TTC549 (cell line): ENCODE data around the gene CANX.
"Not testable (repeated sequence)": the region's sequence is repeated elsewhere in the genome, so short reads cannot be mapped to it uniquely, and the experiment has no call there.

ENCODE experiments used
- FAIRE-seq: peaks from 2 replicates; lab custom pipeline; 2012; peaks lifted over from hg19 to GRCh38; lab: Jason Lieb, UNC

CANX gene

GRCh38 chr5:179698935-179699615 is at the start of gene CANX:
TSS of gene CANX (plus strand) at chr5:179698967. CDS start at chr5:179705682, 6,715 bp downstream.
- FAIRE-seq, result no peak

- FAIRE-seq, result not testable (repeated sequence)
Measured at GRCh38 chr5:179649166-179649703, 49.5 kb upstream of the CANX start.

GRCh38 chr5:179650245-179650644 is 48.5 kb upstream of the CANX start:
- FAIRE-seq, result not testable (repeated sequence)

DNA sequence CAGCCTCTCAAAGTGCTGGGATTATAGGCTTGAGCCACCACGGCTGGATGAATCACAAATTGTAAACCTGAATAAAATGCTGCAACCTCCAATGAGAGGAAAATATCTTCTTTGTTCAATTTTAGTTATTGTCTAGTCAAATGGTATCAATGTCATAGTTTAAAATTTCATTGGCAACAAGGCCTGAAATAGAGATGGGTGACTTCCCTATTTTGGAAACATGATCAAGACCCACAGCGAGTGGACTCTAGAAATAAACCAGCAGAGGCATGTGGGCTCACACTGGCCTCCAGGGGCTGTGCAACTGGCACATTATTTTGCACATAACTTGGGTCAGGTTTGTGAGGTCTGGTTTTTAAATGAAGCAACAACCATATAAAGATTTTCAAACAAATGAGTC is 45.6 kb upstream of the CANX start:
- not testable (repeated sequence) for FAIRE-seq

- FAIRE-seq, result not testable (repeated sequence)
Measured at GRCh38 chr5:179657302-179658178, 41.2 kb upstream of the CANX start.

DNA sequence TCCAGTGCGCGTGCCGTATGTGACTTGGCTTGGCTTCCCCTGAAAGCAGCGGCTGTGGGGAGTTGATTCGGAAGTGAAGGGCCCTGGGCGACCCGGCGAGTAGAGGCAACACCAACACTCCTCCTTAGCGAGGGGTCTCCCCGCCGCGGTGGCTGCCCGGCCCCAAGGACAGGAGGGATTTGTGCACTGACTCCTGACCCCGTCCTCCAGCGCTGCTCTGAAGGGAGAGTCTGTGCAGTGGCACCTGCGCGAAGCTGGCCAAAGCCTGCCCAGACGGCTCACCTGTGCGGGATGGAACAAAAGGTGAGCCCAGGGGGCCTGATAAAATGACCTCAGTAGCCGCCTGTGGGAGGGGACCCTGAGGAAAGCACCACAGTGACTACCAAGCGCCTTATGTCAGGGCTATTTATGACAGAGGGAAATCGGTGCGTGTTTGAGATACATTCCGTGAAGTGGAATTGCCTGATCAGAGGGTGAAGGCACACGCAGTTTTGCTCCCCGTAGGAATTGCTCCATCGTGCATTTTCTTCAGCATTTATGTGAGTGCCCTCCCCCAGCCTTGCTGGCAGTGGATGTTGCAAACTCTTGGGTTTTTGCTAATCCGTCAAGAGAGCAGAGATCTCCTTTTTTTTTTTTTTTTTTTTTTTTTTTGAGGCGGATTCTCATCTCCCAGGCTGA is 40.4 kb upstream of the CANX start:
- not testable (repeated sequence) for FAIRE-seq

GRCh38 chr5:179661647-179662046 is 37.1 kb upstream of the CANX start:
- FAIRE-seq, result not testable (repeated sequence)

GRCh38 chr5:179668391-179668790 is 30.4 kb upstream of the CANX start:
- no peak for FAIRE-seq

DNA sequence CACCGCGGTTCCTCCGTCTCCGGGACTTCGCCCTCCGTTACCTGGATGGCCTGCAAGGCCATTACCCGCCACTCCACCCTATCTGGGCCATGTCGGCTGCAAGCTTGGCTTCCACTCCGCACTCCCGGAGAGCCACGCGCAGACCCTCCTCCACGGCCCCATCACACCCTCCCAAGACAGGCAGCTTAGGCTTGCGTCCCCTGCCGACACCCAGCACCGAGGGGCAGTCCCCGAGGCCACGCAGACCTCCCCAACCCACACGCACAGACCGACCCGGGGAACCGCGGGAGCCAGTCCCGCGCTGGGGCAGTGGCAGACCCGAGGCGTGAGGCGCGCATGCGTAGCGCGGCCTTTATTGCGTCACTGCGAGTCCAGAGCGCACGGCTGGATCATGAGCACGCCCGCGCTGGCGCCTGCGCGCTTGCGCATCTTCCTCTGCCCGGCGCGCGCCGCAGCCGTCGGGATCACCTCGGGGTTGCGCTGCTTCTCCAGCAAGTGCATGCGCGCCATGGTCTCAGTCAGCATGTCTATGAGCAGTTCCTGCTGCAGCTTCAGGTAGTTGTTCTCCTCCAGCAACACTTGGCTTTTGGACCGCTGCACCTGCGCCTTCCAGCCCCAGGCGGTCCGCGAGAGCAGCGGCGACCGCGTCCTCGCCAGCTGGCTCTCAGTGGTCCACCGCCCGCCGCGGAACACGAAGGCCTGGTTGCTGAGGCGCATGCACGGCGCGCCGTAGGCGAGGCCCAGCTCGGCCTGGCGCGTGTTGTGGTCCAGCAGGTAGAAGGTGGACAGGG is 20.3 kb upstream of the CANX start:
- FAIRE-seq, result no peak

GRCh38 chr5:179679014-179679674 is 19.6 kb upstream of the CANX start:
- no peak for FAIRE-seq

DNA sequence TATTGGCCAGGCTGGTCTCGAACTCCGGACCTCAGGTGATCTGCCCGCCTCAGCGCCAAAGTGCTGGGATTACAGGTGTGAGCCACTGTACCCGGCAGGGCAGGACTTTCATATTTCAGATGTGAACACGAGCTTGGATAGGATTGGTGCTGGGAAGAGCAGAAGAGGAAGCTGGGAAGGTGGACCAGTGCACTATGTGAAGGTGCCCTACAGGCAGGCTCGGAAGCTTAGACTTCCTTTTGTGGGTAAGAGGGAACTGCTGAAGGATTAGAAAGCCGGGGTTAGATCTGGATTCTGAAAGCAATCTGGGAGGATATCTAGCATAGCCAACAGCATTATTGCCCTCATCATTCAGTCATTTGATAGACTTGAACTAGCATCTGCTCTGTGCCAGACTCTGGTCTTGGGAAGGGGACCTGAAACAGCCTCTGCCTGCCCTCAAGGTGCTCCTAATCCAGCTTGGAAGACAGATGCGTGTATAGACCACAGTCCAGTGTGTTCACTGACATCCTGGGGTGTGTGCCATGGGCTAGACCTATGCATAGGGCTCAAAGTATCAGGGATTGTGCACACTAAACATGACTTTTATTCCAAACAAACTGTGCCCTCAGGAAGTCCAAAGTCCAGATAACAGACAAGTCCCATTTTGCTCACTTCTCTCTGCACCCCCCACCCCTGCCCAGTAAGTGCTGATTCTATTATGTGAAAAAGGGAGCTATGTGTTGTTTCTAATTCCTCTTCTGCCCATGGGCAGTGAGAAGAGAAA is 18.6 kb upstream of the CANX start:
- no peak for FAIRE-seq

- FAIRE-seq, result no peak
Measured at GRCh38 chr5:179680780-179681401, 17.9 kb upstream of the CANX start, which contains the start of gene CBY3. TSS of gene CBY3 (minus strand) at chr5:179681034. CDS start at chr5:179680918, 116 bp downstream.

- not testable (repeated sequence) for FAIRE-seq
Measured at GRCh38 chr5:179689212-179689611, 9.6 kb upstream of the CANX start.

DNA sequence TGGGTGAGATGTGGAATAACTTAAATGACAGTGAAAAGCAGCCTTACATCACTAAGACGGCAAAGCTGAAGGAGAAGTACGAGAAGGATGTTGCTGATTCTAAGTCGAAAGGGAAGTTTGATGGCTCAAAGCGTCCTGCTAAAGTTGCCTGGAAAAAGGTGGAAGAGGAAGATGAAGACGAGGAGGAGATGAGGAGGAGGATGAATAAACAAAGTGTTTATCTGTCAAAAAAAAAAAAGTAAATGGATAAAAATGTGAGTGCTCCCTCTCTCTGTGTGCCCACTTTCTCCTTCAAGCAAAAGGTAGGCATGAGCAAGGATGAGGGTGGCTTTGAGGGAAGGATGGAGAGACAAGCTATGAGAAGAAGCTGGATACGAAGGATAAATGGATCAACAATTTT is 4.2 kb upstream of the CANX start:
- no peak for FAIRE-seq

GRCh38 chr5:179696603-179697002 is 2.2 kb upstream of the CANX start:
- no peak for FAIRE-seq

GRCh38 chr5:179697108-179697507 is 1.7 kb upstream of the CANX start:
- FAIRE-seq, result no peak

- not testable (repeated sequence) for FAIRE-seq
Measured at GRCh38 chr5:179697543-179697942, 1.2 kb upstream of the CANX start.

DNA sequence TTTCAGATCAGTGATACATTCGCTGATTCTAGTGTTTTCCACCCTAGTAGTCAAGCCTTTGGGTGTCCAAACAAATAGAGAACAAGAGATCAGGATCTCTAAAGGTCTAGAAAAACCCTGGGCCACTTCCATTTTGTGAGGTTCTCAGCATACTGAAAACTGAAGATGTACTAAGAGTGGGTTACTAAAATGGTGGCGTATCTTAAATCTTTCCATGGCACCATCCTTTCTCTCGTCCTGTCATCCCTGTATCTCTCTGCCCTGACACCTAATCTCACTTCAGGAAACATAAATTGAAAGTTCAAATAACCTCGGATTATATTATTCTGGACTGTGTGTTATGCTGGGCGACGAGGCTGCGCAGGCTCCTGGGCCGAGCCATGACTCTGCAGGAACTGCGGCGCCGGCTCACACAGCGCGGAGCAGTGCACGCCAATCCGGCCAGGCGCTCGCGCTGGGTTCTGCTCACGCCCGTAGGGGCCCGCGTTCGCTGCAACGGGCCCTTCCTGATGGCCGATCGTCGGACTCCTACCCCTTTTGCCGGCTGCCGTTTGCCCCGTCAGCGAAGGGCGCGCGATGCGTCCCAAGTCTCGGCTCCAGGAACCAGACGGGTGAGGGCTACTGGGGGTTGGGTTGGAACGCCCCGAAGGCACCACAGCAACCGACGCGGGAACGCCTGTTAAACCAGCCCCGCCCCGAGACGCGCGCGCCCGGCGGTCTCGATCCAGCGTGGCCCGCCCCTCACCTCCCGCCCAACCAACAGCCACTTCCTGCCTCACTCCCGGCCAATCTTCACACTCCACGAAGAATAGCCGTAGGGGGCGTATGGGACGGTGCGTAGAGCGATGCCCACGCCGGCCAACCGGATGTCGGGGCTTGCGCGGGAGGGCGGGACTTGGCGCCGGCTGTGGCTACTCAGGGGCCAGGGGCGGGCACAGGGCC is 503 bp upstream of the CANX start:
- FAIRE-seq, result peak; percentile 50
